NCI-H2107 treated with DMSO at 0.1 percent for 48 hours (cell line): ENCODE data around the gene PRODH.
"Not testable (repeated sequence)": the region's sequence is repeated elsewhere in the genome, so short reads cannot be mapped to it uniquely, and the experiment has no call there.

Experiments
- DNase-seq: peaks from one replicate; lab custom pipeline; 2025; ENCODE audit not compliant: unreplicated experiment; lab: John Stamatoyannopoulos, UW

The PRODH gene

DNA sequence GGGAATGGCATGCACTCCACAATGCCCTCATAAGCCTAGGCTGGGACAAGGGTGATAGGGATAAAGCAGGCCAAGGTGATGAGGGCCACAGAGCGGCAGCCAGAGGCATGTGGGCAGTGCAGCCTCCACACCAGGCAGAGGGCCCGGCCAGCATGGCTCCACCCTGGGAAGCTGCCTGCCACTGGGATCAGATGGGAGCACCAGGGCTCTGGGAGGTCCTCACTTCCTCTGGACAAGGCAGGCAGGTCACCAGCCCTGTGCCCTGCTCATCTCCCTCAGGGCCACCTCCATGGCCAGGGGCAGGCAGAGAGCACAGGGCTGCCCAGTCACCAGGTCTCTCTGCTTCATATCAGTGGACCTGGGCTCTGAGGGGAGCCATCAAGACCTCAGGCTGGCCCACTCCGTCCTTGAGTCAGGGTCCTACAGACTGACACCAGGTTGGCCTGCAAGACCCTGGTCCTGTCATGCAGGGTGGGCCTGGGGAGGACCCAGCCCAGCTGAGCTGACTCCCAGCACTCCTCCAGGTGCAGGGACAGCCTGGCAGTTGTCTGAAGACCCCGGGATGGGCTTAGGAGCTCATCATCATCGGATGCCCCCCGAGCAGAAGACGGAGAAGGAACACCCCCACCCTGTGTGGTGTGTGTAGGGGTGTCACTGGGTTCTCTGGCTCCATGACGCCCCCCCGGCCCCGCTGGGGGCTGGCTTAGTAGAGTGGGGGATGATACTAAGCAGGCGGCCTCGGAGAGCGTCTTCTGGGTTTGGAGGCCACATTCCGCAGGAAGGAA, 33.3 kb upstream of the PRODH start:
- DNase-seq: not testable (repeated sequence)

- no peak for DNase-seq
These were observed 32.1 kb upstream of the PRODH start for GRCh38 chr22:18968011-18968749.

DNA sequence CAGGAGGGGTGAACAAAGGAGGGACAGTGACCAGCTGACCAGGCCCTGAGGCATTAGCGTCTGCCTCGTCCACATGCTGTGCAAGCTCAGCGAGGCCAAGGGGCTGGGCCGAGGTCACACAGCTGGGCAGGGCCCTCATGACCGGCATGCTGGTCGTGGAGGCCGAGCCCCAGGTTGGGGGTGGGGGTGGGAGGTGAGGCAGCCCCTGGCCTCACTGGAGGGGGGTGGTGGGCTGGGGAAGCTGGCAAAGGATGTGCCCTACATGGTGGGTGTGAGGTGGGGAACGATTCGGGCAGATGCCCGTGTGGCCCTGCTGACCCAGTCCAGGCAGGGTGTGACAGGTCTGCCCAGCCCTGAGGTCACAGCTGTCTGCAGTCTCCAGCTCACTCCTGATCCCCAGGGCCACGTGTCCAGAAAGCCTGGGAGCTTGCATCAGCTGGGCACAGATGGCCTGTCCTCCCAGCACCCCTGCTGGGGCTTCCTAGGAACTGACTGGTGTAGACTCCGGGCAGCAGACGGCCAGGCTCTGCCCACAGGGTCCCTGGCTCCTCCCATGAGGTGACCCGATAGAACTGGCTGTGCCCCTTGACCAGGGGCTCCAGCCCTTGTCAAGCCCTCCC, 31.4 kb upstream of the PRODH start:
- DNase-seq: not testable (repeated sequence)

DNA sequence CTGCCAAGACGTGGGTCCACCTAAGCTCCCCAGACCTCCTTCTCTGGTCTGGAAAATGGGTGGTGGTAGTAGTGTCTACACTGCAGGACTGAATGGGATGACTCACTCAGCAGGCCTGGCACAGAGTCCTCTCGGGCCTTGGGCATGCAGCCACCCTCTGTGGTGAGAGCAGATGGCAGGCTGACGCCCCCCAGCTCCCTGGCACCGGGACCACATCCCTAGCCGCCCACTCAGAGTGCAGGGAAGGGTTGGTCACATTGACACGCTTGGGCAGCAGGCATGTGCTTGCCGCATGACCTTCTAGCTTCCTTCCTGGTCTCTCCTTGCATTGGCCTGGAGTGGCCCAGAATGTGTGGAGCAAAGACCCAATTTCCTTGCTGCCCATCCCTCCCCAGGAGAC, 30.7 kb upstream of the PRODH start:
- DNase-seq: no peak

GRCh38 chr22:18965526-18966421, 29.7 kb upstream of the PRODH start:
- no peak for DNase-seq

GRCh38 chr22:18964501-18965265, 28.6 kb upstream of the PRODH start:
- DNase-seq: not testable (repeated sequence)

DNA sequence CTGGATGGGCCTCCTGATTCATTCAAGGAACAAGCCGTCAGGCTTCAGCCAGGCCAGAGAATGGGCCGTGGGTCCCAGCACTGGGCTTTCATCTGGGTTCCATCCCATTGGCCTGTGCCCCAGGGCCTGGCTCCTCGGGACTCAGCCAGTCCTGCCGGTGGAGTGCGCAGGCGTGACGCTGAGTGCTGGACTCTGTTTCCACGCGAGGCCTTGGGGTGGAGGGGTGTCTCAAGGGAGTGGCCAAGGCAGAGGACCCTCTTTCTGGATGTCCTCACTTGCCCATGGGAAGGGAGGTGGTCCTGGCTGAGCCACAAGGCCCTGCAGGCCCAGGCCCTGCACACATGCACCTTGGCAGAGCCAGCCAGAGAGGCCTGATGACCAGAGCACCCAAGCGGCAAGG, 28.0 kb upstream of the PRODH start:
- not testable (repeated sequence) for DNase-seq

DNA sequence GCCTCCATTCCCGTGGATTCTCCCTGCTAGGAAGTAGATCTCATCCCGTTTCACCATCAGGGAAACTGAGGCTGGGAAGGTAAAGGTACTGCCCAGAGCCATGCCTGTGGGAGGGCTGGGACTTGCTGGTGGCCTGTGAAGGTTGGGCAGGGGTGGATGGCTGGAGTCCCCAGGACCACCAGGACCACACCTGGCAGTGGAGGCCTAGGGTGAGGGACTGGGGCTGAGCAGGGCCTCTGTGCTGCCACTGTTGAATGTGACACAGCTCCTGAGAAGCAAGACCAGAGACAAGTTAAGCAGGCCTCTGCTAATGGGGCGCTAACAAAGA, 26.2 kb upstream of the PRODH start:
- no peak for DNase-seq

GRCh38 chr22:18961632-18962307, 25.7 kb upstream of the PRODH start:
- not testable (repeated sequence) for DNase-seq

DNA sequence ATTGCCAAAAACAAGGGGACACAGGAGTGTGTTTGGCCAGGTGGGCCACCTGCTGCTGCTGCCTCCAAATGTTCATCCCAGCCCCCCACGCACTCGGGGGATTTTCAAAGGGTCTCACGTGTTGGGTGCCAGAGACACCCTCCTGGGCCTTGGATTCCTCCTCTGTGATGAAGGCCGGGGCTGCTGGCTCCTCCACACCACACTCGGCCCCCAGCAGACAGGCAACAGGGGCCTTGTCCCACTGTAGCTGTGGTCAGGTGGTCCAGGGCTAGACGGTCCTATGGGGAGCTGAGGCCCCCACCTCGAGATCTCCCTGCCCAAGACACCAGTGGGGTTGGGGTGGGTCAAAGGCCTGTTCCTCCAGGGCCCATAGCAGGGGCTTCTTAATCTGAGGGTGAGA, 25.1 kb upstream of the PRODH start:
- not testable (repeated sequence) for DNase-seq

DNA sequence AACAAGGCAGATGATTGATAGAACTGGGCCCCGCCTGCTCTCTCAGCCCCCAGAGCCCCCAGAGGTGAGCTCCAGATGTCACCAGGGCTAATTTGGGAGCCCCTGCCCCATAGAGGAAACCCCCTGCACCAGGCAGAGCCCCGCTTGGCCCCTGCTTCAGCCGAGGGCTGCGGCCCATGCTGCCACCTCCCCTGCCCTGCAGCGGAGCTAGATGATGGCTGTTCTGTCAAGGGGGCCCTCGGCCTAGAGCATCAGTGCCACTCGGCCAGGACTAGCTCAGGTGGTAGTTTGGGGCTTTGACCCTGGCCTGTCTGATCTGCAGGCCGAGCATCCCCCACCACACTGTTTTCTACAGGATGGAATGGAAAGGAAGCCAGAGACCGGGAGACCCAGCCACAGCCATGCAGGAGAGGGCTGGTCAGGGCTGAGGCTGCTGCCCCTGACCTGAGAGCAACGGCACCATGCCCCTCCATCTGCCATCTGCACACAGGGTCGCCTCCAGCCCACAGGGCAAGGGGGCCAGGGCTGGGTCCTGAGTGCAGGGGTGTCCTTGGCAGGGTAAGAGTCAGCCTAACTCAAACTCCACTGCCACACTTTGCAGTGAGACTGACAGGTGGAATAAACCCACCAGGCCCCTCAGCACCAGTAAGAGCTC, 24.2 kb upstream of the PRODH start:
- DNase-seq: not testable (repeated sequence)

GRCh38 chr22:18959741-18960140, 23.6 kb upstream of the PRODH start:
- not testable (repeated sequence) for DNase-seq

- DNase-seq: not testable (repeated sequence)
These were observed 23.2 kb upstream of the PRODH start for GRCh38 chr22:18959266-18959665.

GRCh38 chr22:18958738-18959137, 22.6 kb upstream of the PRODH start:
- DNase-seq: not testable (repeated sequence)

DNA sequence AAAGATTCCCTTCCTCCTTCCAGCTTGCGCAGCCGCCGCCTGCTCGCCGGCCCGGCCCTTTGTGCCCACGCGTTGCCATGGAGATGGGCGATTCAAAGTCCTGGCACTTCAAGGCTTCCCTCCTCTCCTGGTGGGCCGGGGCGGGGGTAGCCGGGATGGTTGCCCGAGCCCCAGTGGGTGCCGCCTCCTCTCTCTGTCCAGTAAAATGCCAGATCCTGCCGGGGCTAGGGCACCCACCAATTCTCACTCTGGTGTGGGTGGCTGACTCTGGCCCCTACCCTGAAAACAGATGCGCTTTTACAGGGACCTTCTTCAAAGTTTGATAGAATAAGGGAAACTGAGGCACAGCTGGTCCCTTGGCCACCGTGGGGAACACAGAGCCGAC, 22.2 kb upstream of the PRODH start:
- DNase-seq: not testable (repeated sequence)

DNA sequence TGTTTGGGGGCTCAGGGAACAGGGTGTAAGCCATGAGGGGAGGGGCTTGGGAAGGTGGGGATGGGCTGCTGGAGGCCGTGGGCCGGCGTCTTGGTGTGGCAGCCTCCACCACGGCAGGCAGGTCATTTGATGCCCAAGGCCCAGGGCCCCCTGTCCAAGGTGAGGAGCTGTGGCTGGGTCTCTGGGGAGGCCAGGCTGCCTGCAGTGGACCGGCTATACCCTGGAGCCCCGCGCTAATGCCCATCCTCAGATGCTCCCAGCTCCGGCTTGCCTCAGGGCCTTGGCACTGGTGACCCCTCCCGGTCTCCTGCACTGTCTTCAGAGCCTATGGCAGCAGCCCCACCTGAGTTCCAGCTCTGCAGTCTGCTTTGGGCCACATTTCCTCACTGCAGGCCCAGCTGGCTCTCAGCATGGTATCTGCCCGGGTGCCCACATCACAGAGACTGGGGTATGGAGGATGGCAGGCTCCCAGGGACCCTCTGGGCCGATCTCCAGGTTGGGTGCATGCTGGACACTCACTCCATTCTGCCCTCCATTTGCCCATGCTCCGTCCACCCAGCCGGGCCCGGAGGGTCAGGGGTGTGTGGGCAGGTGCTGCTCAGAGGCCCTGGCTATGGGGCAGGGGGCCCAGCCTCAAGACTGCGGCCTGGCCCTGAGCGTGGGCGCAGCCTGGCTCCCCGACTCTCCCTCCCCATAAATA, 21.7 kb upstream of the PRODH start:
- not testable (repeated sequence) for DNase-seq

- not testable (repeated sequence) for DNase-seq
These were observed 20.9 kb upstream of the PRODH start for GRCh38 chr22:18956956-18957355.

- not testable (repeated sequence) for DNase-seq
These were observed 20.2 kb upstream of the PRODH start for GRCh38 chr22:18956121-18956895.
